Measurements from ENCODE around the gene ZBTB18. TPM values are rescaled to one million over a fixed set of nuclear protein-coding genes. Genes with fewer than 3 reads are reported as not detected.

The ZBTB18 gene
- polyA plus RNA-seq, 3 donors = 3.0 to 45.5 (median 3.6) TPM

DNA sequence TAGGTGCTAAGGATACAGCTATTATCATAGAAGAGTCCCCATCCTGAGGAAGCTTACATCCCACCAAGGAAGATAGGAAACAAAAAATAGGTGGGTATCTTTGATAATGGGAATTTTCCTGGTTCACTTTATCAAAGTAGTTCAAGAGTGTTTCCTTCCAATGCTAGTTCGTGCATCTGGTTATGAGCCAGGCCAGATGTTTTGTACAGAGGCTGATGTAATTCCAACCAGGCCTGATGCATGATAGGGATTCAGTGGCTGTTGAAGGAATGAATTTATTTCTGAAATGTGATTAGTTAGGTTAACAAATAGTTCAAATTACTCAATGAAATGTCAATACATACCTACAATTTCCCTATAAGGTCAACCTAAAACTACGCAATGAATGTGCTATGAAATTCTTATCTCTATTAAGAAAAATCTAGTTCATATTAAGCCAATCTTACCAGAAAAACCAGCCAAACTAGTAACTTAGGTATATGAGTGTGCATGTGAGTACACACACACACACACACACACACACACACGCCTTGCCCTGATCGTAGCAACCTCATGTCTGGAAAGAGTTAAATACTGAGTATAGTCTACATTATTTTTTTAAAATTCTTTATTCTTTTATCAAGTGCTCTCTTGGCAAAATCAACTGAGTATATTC lies 9.5 kb upstream of the ZBTB18 start:
- Mint-ChIP-seq H3K9me3 (no peaks in the 10 kb centered on the region), H3K36me3 (no peaks in the 10 kb centered on the region), H3K4me1 (peaks cover 6% of the 10 kb centered on the region), H3K4me3 (no peak overlapping the region), H3K27ac (no peak overlapping the region), H3K27me3 (ENCODE audit: low read depth in 3 of 3) (no peaks in the 10 kb centered on the region)
- no peak overlapping the region for H3K4me2 ChIP-seq (replicated peaks; ENCODE audit: extremely low read depth, low read length, poor library complexity, severe bottlenecking)
- intact Hi-C loops (cut with micrococcal nuclease) = loop anchor here in 1 of 2 donors (10.0 kb wide), 2 partner anchors 317 to 567 kb away; no protein-coding TSS in a partner anchor
- H3K27me3 ChIP-seq (ENCODE audit: control insufficient read depth in 2 of 2, insufficient read depth in 2 of 2, low read length in 2 of 2) = no peaks in the 10 kb centered on the region
- no peak overlapping the region for H3K4me3 ChIP-seq (replicated peaks in 1 of 3; ENCODE audit: low read depth in 2 of 3, low read length in 3 of 3)
- no peak overlapping the region for H3K9ac ChIP-seq (ENCODE audit: insufficient read depth, low read length, poor library complexity, severe bottlenecking)
- H3K27ac ChIP-seq (ENCODE audit: low read depth in 1 of 2, low read length in 2 of 2) = no peak overlapping the region
- H3K9me3 ChIP-seq (replicated peaks in 1 of 2; ENCODE audit: control insufficient read depth in 1 of 2, insufficient read depth in 1 of 2, low read length in 2 of 2) = no peaks in the 10 kb centered on the region
- 100% methylated on average over 1 of the region's 4 CpGs for WGBS (ENCODE audit: insufficient coverage)
- TF ChIP-seq, protein P1, sequence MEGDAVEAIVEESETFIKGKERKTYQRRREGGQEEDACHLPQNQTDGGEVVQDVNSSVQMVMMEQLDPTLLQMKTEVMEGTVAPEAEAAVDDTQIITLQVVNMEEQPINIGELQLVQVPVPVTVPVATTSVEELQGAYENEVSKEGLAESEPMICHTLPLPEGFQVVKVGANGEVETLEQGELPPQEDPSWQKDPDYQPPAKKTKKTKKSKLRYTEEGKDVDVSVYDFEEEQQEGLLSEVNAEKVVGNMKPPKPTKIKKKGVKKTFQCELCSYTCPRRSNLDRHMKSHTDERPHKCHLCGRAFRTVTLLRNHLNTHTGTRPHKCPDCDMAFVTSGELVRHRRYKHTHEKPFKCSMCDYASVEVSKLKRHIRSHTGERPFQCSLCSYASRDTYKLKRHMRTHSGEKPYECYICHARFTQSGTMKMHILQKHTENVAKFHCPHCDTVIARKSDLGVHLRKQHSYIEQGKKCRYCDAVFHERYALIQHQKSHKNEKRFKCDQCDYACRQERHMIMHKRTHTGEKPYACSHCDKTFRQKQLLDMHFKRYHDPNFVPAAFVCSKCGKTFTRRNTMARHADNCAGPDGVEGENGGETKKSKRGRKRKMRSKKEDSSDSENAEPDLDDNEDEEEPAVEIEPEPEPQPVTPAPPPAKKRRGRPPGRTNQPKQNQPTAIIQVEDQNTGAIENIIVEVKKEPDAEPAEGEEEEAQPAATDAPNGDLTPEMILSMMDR (IDR thresholded peaks at IDR 0.05) = no peak
- no peak overlapping the region for H2AFZ ChIP-seq (ENCODE audit: insufficient read depth, low read depth, low read length, poor library complexity, severe bottlenecking)
- no peaks in the 10 kb centered on the region for H3K79me2 ChIP-seq (ENCODE audit: insufficient read depth, low read length)
- H3K36me3 ChIP-seq (replicated peaks in 1 of 2; ENCODE audit: control insufficient read depth in 1 of 2, insufficient read depth in 2 of 2, low read length in 2 of 2) = no peaks in the 10 kb centered on the region
- no peaks in the 10 kb centered on the region for H4K20me1 ChIP-seq (ENCODE audit: insufficient read depth, low read length)
- DNase-seq = no peak
- H3K4me1 ChIP-seq (ENCODE audit: control insufficient read depth in 1 of 2, insufficient read depth in 2 of 2, low read length in 2 of 2) = peaks cover 1% of the 10 kb centered on the region in 2 donors

DNA sequence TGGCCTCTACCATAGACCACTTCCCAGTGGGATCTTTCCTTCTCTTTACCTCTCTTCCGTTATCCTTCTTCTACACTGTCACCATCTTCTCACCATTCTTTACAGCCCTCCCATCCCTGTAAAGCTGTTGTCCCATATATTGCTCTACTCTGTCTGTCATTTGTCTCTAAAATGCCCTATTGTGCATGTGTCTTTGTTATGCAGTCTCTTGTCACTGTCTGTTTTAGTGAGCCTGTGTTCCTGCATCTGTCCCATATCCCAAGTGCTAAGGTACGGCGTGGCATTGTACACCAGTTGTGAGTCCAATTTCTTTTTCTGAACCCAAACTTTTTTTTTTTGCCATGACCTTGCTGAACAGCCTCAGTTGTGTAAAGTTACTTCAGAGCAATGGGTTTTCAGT lies 8.8 kb upstream of the ZBTB18 start:
- no peaks in the 10 kb centered on the region for H3K79me2 ChIP-seq (ENCODE audit: insufficient read depth, low read length)
- Mint-ChIP-seq H3K4me3 (no peak overlapping the region), H3K4me1 (peaks cover 13% of the 10 kb centered on the region), H3K27ac (no peak overlapping the region), H3K9me3 (no peaks in the 10 kb centered on the region), H3K27me3 (ENCODE audit: low read depth in 3 of 3) (no peaks in the 10 kb centered on the region), H3K36me3 (no peaks in the 10 kb centered on the region)
- H3K36me3 ChIP-seq (replicated peaks in 1 of 2; ENCODE audit: control insufficient read depth in 1 of 2, insufficient read depth in 2 of 2, low read length in 2 of 2) = no peaks in the 10 kb centered on the region
- no peak overlapping the region for H3K27ac ChIP-seq (ENCODE audit: low read depth in 1 of 2, low read length in 2 of 2)
- H3K27me3 ChIP-seq (ENCODE audit: control insufficient read depth in 2 of 2, insufficient read depth in 2 of 2, low read length in 2 of 2) = no peaks in the 10 kb centered on the region
- no peak overlapping the region for H3K9ac ChIP-seq (ENCODE audit: insufficient read depth, low read length, poor library complexity, severe bottlenecking)
- no peak overlapping the region for H3K4me2 ChIP-seq (replicated peaks; ENCODE audit: extremely low read depth, low read length, poor library complexity, severe bottlenecking)
- no peak for DNase-seq
- intact Hi-C loops (cut with micrococcal nuclease) = loop anchor here in 1 of 2 donors (10.0 kb wide), 2 partner anchors 317 to 567 kb away; no protein-coding TSS in a partner anchor
- peaks cover 8% of the 10 kb centered on the region in 2 donors for H3K4me1 ChIP-seq (ENCODE audit: control insufficient read depth in 1 of 2, insufficient read depth in 2 of 2, low read length in 2 of 2)
- H3K4me3 ChIP-seq (replicated peaks in 1 of 3; ENCODE audit: low read depth in 2 of 3, low read length in 3 of 3) = no peak overlapping the region
- H3K9me3 ChIP-seq (replicated peaks in 1 of 2; ENCODE audit: control insufficient read depth in 1 of 2, insufficient read depth in 1 of 2, low read length in 2 of 2) = no peaks in the 10 kb centered on the region
- TF ChIP-seq, protein P1 (IDR thresholded peaks at IDR 0.05) = no peak
- H4K20me1 ChIP-seq (ENCODE audit: insufficient read depth, low read length) = no peaks in the 10 kb centered on the region
- H2AFZ ChIP-seq (ENCODE audit: insufficient read depth, low read depth, low read length, poor library complexity, severe bottlenecking) = no peak overlapping the region
- 100% methylated on average over 1 of the region's 3 CpGs for WGBS (ENCODE audit: insufficient coverage)

Data from CD14-positive monocyte (primary cell).